ENCODE measurements around the gene POLR3K. TPM values are rescaled to one million over a fixed set of nuclear protein-coding genes. Genes with fewer than 3 reads are reported as not detected.

The POLR3K gene
- 7.3 TPM for polyA plus RNA-seq (2013)

DNA sequence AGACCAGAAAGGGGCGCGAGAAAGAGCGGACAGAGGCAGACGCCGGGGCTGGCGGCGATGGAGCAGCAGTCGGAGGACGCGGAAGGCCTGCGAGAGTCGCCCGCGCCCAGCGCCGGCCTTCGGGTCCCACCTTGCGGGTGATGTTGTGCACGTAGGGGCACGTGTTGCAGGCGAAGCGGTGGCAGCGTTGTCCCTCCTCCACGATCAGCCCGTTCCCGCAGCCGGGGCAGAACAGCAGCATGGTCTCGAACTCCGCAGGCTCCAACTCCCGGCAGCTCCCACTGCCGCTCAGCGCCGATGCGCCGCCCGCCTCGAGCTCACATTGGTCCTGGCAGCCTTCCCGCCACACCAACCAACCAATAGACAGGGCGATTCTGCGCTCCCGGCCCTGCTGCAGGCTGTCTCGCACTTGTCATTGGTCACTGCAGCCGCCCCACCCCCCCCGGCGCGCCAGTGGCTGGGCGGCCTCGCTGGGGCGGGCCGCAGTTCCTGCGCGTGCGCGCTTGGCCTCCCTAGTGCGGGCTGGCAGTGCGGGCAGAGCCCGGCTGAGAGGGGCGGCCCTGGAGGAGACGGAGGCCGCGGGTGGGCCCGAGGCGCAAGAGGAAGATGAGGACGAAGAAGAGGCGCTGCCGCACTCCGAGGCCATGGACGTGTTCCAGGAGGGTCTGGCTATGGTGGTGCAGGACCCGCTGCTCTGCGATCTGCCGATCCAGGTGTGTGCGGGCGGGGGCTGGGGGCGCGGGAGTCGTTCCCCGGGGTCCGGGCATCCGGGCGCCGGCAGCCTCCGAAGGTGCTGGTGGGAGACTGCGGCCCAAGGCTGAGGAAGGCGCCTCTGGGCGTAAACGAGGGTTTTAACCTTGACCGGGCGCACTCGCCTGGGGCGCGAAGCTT lies at the start of gene POLR3K, which contains the start of gene SNRNP25:
TSS of gene POLR3K (minus strand) at position 263 of the 891 bp plus-strand sequence. CDS start at position 241, 22 bp downstream.
TSS of gene SNRNP25 (plus strand) at position 483 of the 891 bp plus-strand sequence. CDS start at position 672, 189 bp downstream.
- H3K4me3 ChIP-seq (ENCODE audit: control insufficient read depth in 1 of 7, extremely low read depth in 1 of 7, insufficient read depth in 4 of 7, low read depth in 2 of 7, low read length in 6 of 7): peak within 1 kb of the TSS; percentile 71 to 93 (median 86)
- CTCF ChIA-PET: interaction anchor here (1.3 to 2.0 kb wide), 5 partner anchors 12 to 53 kb away, joined by 3 to 11 read pairs (median 4); no protein-coding TSS in a partner anchor
- H3K4me1 ChIP-seq (ENCODE audit: control extremely low read depth in 1 of 4, control insufficient read depth in 4 of 4, insufficient read depth in 4 of 4, low read length in 3 of 4): peaks cover 3 to 27% (median 12%) of the 10 kb centered on the region in 4 experiments

GRCh38 chr16:102060-102855 lies 48.9 kb upstream of the POLR3K start:
- peaks cover 0 to 16% (median 7%) of the 10 kb centered on the region in 4 experiments for H3K4me1 ChIP-seq (ENCODE audit: control extremely low read depth in 1 of 4, control insufficient read depth in 4 of 4, insufficient read depth in 4 of 4, low read length in 3 of 4)
- CTCF ChIA-PET: interaction anchor here (0.9 to 4.6 kb wide), 2 partner anchors 14 to 36 kb away, joined by 3 to 46 read pairs; no protein-coding TSS in a partner anchor
- no peak for DNase-seq
- H3K27ac ChIP-seq (ENCODE audit: insufficient read depth in 1 of 2, low read depth in 1 of 2, low read length in 2 of 2, poor library complexity in 1 of 2, severe bottlenecking in 2 of 2): no peak overlapping the region
- peaks cover 4 to 44% (median 22%) of the 10 kb centered on the region in 4 experiments for H3K36me3 ChIP-seq (ENCODE audit: control insufficient read depth in 4 of 4, insufficient read depth in 4 of 4, low read length in 3 of 4)
- H3K4me3 ChIP-seq (ENCODE audit: control insufficient read depth in 1 of 7, extremely low read depth in 1 of 7, insufficient read depth in 4 of 7, low read depth in 2 of 7, low read length in 6 of 7): no peak overlapping the region
- POLR2A ChIA-PET: no interaction called here
- 93% methylated on average over 16 of the region's 19 CpGs for WGBS (ENCODE audit: insufficient coverage)
- H3K27me3 ChIP-seq (replicated peaks in 2 of 5; ENCODE audit: control insufficient read depth in 4 of 5, insufficient read depth in 5 of 5, low read length in 4 of 5): no peaks in the 10 kb centered on the region
- H3K9me3 ChIP-seq (ENCODE audit: control extremely low read depth in 1 of 5, control insufficient read depth in 4 of 5, insufficient read depth in 2 of 5, low read depth in 1 of 5, low read length in 4 of 5): no peaks in the 10 kb centered on the region

More for the DNA sequence above, at the start of gene POLR3K, which contains the start of gene SNRNP25:
- H3K36me3 ChIP-seq (ENCODE audit: control insufficient read depth in 4 of 4, insufficient read depth in 4 of 4, low read length in 3 of 4): peaks cover 9 to 40% (median 27%) of the 10 kb centered on the region in 4 experiments
- H3K27ac ChIP-seq (ENCODE audit: insufficient read depth in 1 of 2, low read depth in 1 of 2, low read length in 2 of 2, poor library complexity in 1 of 2, severe bottlenecking in 2 of 2): peak within 1 kb of the TSS; percentile 50 to 73
- no peaks in the 10 kb centered on the region for H3K9me3 ChIP-seq (ENCODE audit: control extremely low read depth in 1 of 5, control insufficient read depth in 4 of 5, insufficient read depth in 2 of 5, low read depth in 1 of 5, low read length in 4 of 5)
- under 1% methylated on average over 81 of the region's 91 CpGs for WGBS (ENCODE audit: insufficient coverage)
- POLR2A ChIA-PET: interaction anchor here (0.8 kb wide), 1 partner anchor 15 kb away, joined by 4 read pairs; no protein-coding TSS in a partner anchor
- DNase-seq: peak; percentile 97 to 99 (median 98)
- no peaks in the 10 kb centered on the region for H3K27me3 ChIP-seq (replicated peaks in 2 of 5; ENCODE audit: control insufficient read depth in 4 of 5, insufficient read depth in 5 of 5, low read length in 4 of 5)

DNA sequence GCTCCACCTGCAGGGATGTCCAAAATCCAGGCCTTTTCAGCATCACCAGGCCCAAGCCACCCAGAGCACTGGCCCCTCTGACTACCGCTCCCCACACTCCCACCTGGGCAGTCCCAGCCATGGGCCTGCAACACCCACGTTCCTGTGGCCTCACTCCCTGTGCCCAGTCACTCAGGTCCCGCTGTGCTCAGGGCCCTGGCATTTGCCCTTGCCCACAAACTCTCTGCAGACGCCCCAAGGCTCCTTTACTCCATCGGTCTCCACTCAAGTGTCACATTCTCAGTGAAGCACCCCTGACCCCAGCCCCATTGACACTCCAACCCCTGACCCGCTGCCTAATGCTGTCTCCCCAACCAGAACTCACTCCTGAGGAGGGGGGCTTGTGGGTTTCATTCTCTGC lies 48.2 kb upstream of the POLR3K start:
- DNase-seq: no peak
- H3K36me3 ChIP-seq (ENCODE audit: control insufficient read depth in 4 of 4, insufficient read depth in 4 of 4, low read length in 3 of 4): peaks cover 4 to 40% (median 21%) of the 10 kb centered on the region in 4 experiments
- H3K27me3 ChIP-seq (replicated peaks in 2 of 5; ENCODE audit: control insufficient read depth in 4 of 5, insufficient read depth in 5 of 5, low read length in 4 of 5): no peaks in the 10 kb centered on the region
- H3K4me1 ChIP-seq (ENCODE audit: control extremely low read depth in 1 of 4, control insufficient read depth in 4 of 4, insufficient read depth in 4 of 4, low read length in 3 of 4): peaks cover 0 to 19% (median 7%) of the 10 kb centered on the region in 4 experiments
- H3K27ac ChIP-seq (ENCODE audit: insufficient read depth in 1 of 2, low read depth in 1 of 2, low read length in 2 of 2, poor library complexity in 1 of 2, severe bottlenecking in 2 of 2): no peak overlapping the region
- CTCF ChIA-PET: interaction anchor here (0.6 to 4.6 kb wide), 2 partner anchors 36 to 81 kb away, joined by 3 to 46 read pairs; no protein-coding TSS in a partner anchor
- no peaks in the 10 kb centered on the region for H3K9me3 ChIP-seq (ENCODE audit: control extremely low read depth in 1 of 5, control insufficient read depth in 4 of 5, insufficient read depth in 2 of 5, low read depth in 1 of 5, low read length in 4 of 5)
- 96% methylated on average over 6 of the region's 6 CpGs for WGBS (ENCODE audit: insufficient coverage)
- H3K4me3 ChIP-seq (ENCODE audit: control insufficient read depth in 1 of 7, extremely low read depth in 1 of 7, insufficient read depth in 4 of 7, low read depth in 2 of 7, low read length in 6 of 7): no peak overlapping the region
- POLR2A ChIA-PET: no interaction called here

DNA sequence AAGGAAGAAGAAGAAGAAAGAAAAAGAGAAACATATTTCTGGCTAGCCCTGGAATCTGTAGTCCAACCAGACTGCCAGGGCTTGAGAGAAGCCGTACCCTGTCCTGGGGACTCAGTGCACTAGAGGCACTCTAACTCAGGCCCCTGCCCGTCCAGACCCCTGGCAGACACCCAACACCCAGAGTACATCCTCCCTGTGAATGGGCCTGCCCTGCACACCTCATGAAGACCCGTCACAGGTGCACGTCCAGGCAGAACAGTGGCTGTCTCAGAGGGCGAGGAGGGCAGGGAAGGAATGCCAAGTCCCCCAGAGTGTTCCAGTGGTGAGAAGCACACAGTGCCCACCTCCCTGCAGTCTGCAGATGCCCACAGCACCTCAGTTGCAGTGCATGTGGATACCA lies 47.6 kb upstream of the POLR3K start:
- Histone ChIP-seq H3K4me3 (ENCODE audit: control insufficient read depth in 1 of 7, extremely low read depth in 1 of 7, insufficient read depth in 4 of 7, low read depth in 2 of 7, low read length in 6 of 7) (no peak overlapping the region), H3K9me3 (ENCODE audit: control extremely low read depth in 1 of 5, control insufficient read depth in 4 of 5, insufficient read depth in 2 of 5, low read depth in 1 of 5, low read length in 4 of 5) (no peaks in the 10 kb centered on the region), H3K27ac (ENCODE audit: insufficient read depth in 1 of 2, low read depth in 1 of 2, low read length in 2 of 2, poor library complexity in 1 of 2, severe bottlenecking in 2 of 2) (no peak overlapping the region), H3K27me3 (replicated peaks in 2 of 5; ENCODE audit: control insufficient read depth in 4 of 5, insufficient read depth in 5 of 5, low read length in 4 of 5) (no peaks in the 10 kb centered on the region), H3K4me1 (ENCODE audit: control extremely low read depth in 1 of 4, control insufficient read depth in 4 of 4, insufficient read depth in 4 of 4, low read length in 3 of 4) (peaks cover 0 to 21% (median 7%) of the 10 kb centered on the region in 4 experiments), H3K36me3 (ENCODE audit: control insufficient read depth in 4 of 4, insufficient read depth in 4 of 4, low read length in 3 of 4) (peaks cover 4 to 42% (median 23%) of the 10 kb centered on the region in 4 experiments)
- CTCF ChIA-PET: interaction anchor here (0.6 to 1.2 kb wide), 2 partner anchors 51 to 261 kb away, joined by 3 read pairs; no protein-coding TSS in a partner anchor
- WGBS (ENCODE audit: insufficient coverage): 98% methylated on average over 4 of the region's 5 CpGs
- DNase-seq: no peak
- POLR2A ChIA-PET: no interaction called here

- Histone ChIP-seq H3K36me3 (ENCODE audit: control insufficient read depth in 4 of 4, insufficient read depth in 4 of 4, low read length in 3 of 4) (peaks cover 3 to 46% (median 25%) of the 10 kb centered on the region in 4 experiments), H3K4me1 (ENCODE audit: control extremely low read depth in 1 of 4, control insufficient read depth in 4 of 4, insufficient read depth in 4 of 4, low read length in 3 of 4) (peaks cover 0 to 7% (median 0%) of the 10 kb centered on the region in 4 experiments), H3K27ac (ENCODE audit: insufficient read depth in 1 of 2, low read depth in 1 of 2, low read length in 2 of 2, poor library complexity in 1 of 2, severe bottlenecking in 2 of 2) (no peak overlapping the region), H3K4me3 (ENCODE audit: control insufficient read depth in 1 of 7, extremely low read depth in 1 of 7, insufficient read depth in 4 of 7, low read depth in 2 of 7, low read length in 6 of 7) (no peak overlapping the region), H3K9me3 (ENCODE audit: control extremely low read depth in 1 of 5, control insufficient read depth in 4 of 5, insufficient read depth in 2 of 5, low read depth in 1 of 5, low read length in 4 of 5) (no peaks in the 10 kb centered on the region), H3K27me3 (replicated peaks in 2 of 5; ENCODE audit: control insufficient read depth in 4 of 5, insufficient read depth in 5 of 5, low read length in 4 of 5) (no peaks in the 10 kb centered on the region)
- CTCF ChIA-PET: interaction anchor here (1.1 to 17.5 kb wide), 11 partner anchors 8 to 84 kb away, joined by 4 to 643 read pairs (median 11); partner anchors contain the start of genes MPG, POLR3K, RHBDF1 and SNRNP25
- POLR2A ChIA-PET: interaction anchor here (0.7 kb wide), 1 partner anchor 13 kb away, joined by 3 read pairs; no protein-coding TSS in a partner anchor
- DNase-seq: no peak
- whole genome bisulfite sequencing (ENCODE audit: insufficient coverage): 97% methylated on average over 8 of the region's 8 CpGs
Measured at GRCh38 chr16:97822-98221, 44.4 kb upstream of the POLR3K start.

DNA sequence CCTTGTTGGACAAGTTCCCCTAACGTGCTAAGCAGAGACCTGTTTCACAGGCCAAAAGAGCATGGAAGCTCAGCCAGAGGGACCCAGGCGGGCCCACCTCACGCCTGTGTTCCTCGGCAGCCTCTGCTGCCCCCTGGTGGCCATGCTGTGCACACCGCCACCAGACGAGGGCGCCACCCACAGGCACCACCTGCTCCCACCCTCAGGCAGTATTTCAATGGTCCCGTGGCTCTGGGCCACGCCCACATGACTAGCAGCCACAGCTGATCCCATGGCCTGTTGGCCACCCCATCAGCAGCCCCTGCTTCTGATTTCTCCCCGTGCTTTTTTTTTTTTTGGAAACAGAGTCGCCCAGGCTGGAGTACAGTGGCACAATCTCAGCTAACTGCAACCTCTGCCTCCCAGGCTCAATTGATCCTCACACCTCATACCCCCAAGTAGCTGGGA lies 43.5 kb upstream of the POLR3K start:
- H3K27me3 ChIP-seq (replicated peaks in 2 of 5; ENCODE audit: control insufficient read depth in 4 of 5, insufficient read depth in 5 of 5, low read length in 4 of 5): no peaks in the 10 kb centered on the region
- H3K9me3 ChIP-seq (ENCODE audit: control extremely low read depth in 1 of 5, control insufficient read depth in 4 of 5, insufficient read depth in 2 of 5, low read depth in 1 of 5, low read length in 4 of 5): no peaks in the 10 kb centered on the region
- ChIA-PET CTCF (interaction anchor here (0.8 to 17.5 kb wide), 17 partner anchors 8 to 118 kb away, joined by 3 to 643 read pairs (median 6); partner anchors contain the start of genes MPG, POLR3K, RHBDF1 and SNRNP25), POLR2A (interaction anchor here (0.7 to 2.1 kb wide), 2 partner anchors 12 to 31 kb away, joined by 3 to 12 read pairs; no protein-coding TSS in a partner anchor)
- WGBS (ENCODE audit: insufficient coverage): 4% methylated on average over 10 of the region's 11 CpGs
- DNase-seq: peak; percentile 92 to 96 (median 94)
- H3K27ac ChIP-seq (ENCODE audit: insufficient read depth in 1 of 2, low read depth in 1 of 2, low read length in 2 of 2, poor library complexity in 1 of 2, severe bottlenecking in 2 of 2): no peak overlapping the region
- H3K36me3 ChIP-seq (ENCODE audit: control insufficient read depth in 4 of 4, insufficient read depth in 4 of 4, low read length in 3 of 4): peaks cover 2 to 47% (median 28%) of the 10 kb centered on the region in 4 experiments
- H3K4me3 ChIP-seq (ENCODE audit: control insufficient read depth in 1 of 7, extremely low read depth in 1 of 7, insufficient read depth in 4 of 7, low read depth in 2 of 7, low read length in 6 of 7): no peak overlapping the region
- H3K4me1 ChIP-seq (ENCODE audit: control extremely low read depth in 1 of 4, control insufficient read depth in 4 of 4, insufficient read depth in 4 of 4, low read length in 3 of 4): peaks cover 0 to 16% (median 3%) of the 10 kb centered on the region in 4 experiments

Data from common myeloid progenitor, CD34-positive (primary cell).